ENCODE measurements around the gene RPA1. TPM values are rescaled to one million over a fixed set of nuclear protein-coding genes. Genes with fewer than 3 reads are reported as not detected.

RPA1 gene
- total and polyA plus RNA-seq, 2 donors (not counting 1 experiment from before 2014, with no cell fraction given) = 22.3 to 55.4 TPM

GRCh38 chr17:1839516-1839915, 9.7 kb downstream of the RPA1 start:
- no peak overlapping the region for H3K4me3 ChIP-seq (replicated peaks in 1 of 4; ENCODE audit: control extremely low read depth in 1 of 4, insufficient read depth in 1 of 4, low read depth in 3 of 4, low read length in 4 of 4)
- H3K9me3 ChIP-seq (ENCODE audit: control insufficient read depth, insufficient read depth, low read depth, low read length) = no peaks in the 10 kb centered on the region
- H2AFZ ChIP-seq (ENCODE audit: low read length) = no peak overlapping the region
- no peak overlapping the region for H3K9ac ChIP-seq (ENCODE audit: insufficient read depth, low read length)
- no peaks in the 10 kb centered on the region for H3K27me3 ChIP-seq (ENCODE audit: control insufficient read depth, insufficient read depth, low read length)
- H3K79me2 ChIP-seq (ENCODE audit: control insufficient read depth, insufficient read depth, low read length) = peaks cover 22% of the 10 kb centered on the region
- TF ChIP-seq CTCF (conservative IDR thresholded peaks at IDR 0.05 in 1 of 2, IDR thresholded peaks at IDR 0.05 in 1 of 2; ENCODE audit: low read depth in 1 of 2, low read length in 2 of 2) (no peak), EZH2 (IDR thresholded peaks at IDR 0.05; ENCODE audit: low read length, missing control alignments) (no peak)
- DNase-seq (ENCODE audit: low read depth in 2 of 2) = no peak
- H3K27ac ChIP-seq (ENCODE audit: insufficient read depth, low read length) = no peak overlapping the region
- H3K36me3 ChIP-seq (ENCODE audit: control insufficient read depth, insufficient read depth, low read length) = peaks cover 4% of the 10 kb centered on the region
- H4K20me1 ChIP-seq (ENCODE audit: control insufficient read depth, extremely low read depth, insufficient read depth, low read length) = no peaks in the 10 kb centered on the region
- no peaks in the 10 kb centered on the region for H3K4me1 ChIP-seq (ENCODE audit: control insufficient read depth, extremely low read depth, insufficient read depth, low read length)
- H3K4me2 ChIP-seq (ENCODE audit: extremely low read depth, insufficient read depth, low read length) = no peak overlapping the region

- Histone ChIP-seq H3K4me3 (replicated peaks in 1 of 4; ENCODE audit: control extremely low read depth in 1 of 4, insufficient read depth in 1 of 4, low read depth in 3 of 4, low read length in 4 of 4) (no peak overlapping the region), H4K20me1 (ENCODE audit: control insufficient read depth, extremely low read depth, insufficient read depth, low read length) (no peaks in the 10 kb centered on the region), H3K4me1 (ENCODE audit: control insufficient read depth, extremely low read depth, insufficient read depth, low read length) (no peaks in the 10 kb centered on the region), H3K9me3 (ENCODE audit: control insufficient read depth, insufficient read depth, low read depth, low read length) (no peaks in the 10 kb centered on the region), H3K4me2 (ENCODE audit: extremely low read depth, insufficient read depth, low read length) (no peak overlapping the region), H3K36me3 (ENCODE audit: control insufficient read depth, insufficient read depth, low read length) (peaks cover 4% of the 10 kb centered on the region), H3K27ac (ENCODE audit: insufficient read depth, low read length) (no peak overlapping the region), H3K79me2 (ENCODE audit: control insufficient read depth, insufficient read depth, low read length) (peaks cover 11% of the 10 kb centered on the region), H2AFZ (ENCODE audit: low read length) (no peak overlapping the region), H3K9ac (ENCODE audit: insufficient read depth, low read length) (no peak overlapping the region), H3K27me3 (ENCODE audit: control insufficient read depth, insufficient read depth, low read length) (no peaks in the 10 kb centered on the region)
- TF ChIP-seq CTCF (conservative IDR thresholded peaks at IDR 0.05 in 1 of 2, IDR thresholded peaks at IDR 0.05 in 1 of 2; ENCODE audit: low read depth in 1 of 2, low read length in 2 of 2) (no peak), EZH2 (IDR thresholded peaks at IDR 0.05; ENCODE audit: low read length, missing control alignments) (no peak)
- DNase-seq (ENCODE audit: low read depth in 2 of 2) = no peak
Observed at GRCh38 chr17:1843947-1844346, 14.1 kb downstream of the RPA1 start.

GRCh38 chr17:1847191-1847590, 17.4 kb downstream of the RPA1 start:
- Histone ChIP-seq H3K27ac (ENCODE audit: insufficient read depth, low read length) (no peak overlapping the region), H4K20me1 (ENCODE audit: control insufficient read depth, extremely low read depth, insufficient read depth, low read length) (no peaks in the 10 kb centered on the region), H3K9me3 (ENCODE audit: control insufficient read depth, insufficient read depth, low read depth, low read length) (no peaks in the 10 kb centered on the region), H2AFZ (ENCODE audit: low read length) (no peak overlapping the region), H3K27me3 (ENCODE audit: control insufficient read depth, insufficient read depth, low read length) (no peaks in the 10 kb centered on the region), H3K4me2 (ENCODE audit: extremely low read depth, insufficient read depth, low read length) (no peak overlapping the region), H3K79me2 (ENCODE audit: control insufficient read depth, insufficient read depth, low read length) (no peaks in the 10 kb centered on the region), H3K4me3 (replicated peaks in 1 of 4; ENCODE audit: control extremely low read depth in 1 of 4, insufficient read depth in 1 of 4, low read depth in 3 of 4, low read length in 4 of 4) (no peak overlapping the region), H3K4me1 (ENCODE audit: control insufficient read depth, extremely low read depth, insufficient read depth, low read length) (no peaks in the 10 kb centered on the region), H3K9ac (ENCODE audit: insufficient read depth, low read length) (no peak overlapping the region), H3K36me3 (ENCODE audit: control insufficient read depth, insufficient read depth, low read length) (peaks cover 4% of the 10 kb centered on the region)
- no peak for TF ChIP-seq EZH2 (IDR thresholded peaks at IDR 0.05; ENCODE audit: low read length, missing control alignments)
- TF ChIP-seq CTCF (conservative IDR thresholded peaks at IDR 0.05 in 1 of 2, IDR thresholded peaks at IDR 0.05 in 1 of 2; ENCODE audit: low read depth in 1 of 2, low read length in 2 of 2) = no peak
- DNase-seq (ENCODE audit: low read depth in 2 of 2) = no peak
